K562 treated with DMSO at 1 percent for 4 hours (cell line): ENCODE measurements around the gene TXNDC5. TPM values are rescaled to one million over a fixed set of nuclear protein-coding genes. Genes with fewer than 3 reads are reported as not detected.

Source experiments
- total RNA-seq: library from RNA; unstranded; fragments of 300-600 nt; gene quantifications from 2 replicates; pipeline ENCODE4 v1.2.3, GENCODE V29; 2022; ENCODE audit not compliant: insufficient read depth

TXNDC5 gene
- 114 and 119 TPM in 2 replicates for total RNA-seq

GRCh38 chr6:7910654-7911344 is at the start of gene TXNDC5:
Gene TXNDC5, minus strand, starts transcription at chr6:7910788. Its CDS starts 12 bp downstream, at chr6:7910776.

Other genes with a start within 250 kb of the TXNDC5 start
- gene BMP6, start 184.7 kb downstream of the TXNDC5 start, total RNA-seq, result 0.42 TPM in 1 of 2 replicates, not detected in the other
- gene BLOC1S5, start 153.6 kb upstream of the TXNDC5 start, total RNA-seq, result 8.4 and 16.1 TPM in 2 replicates
- 89.8 and 107 TPM in 2 replicates for gene EEF1E1, start 191.8 kb upstream of the TXNDC5 start, total RNA-seq